Cardiac fibroblast (primary cell): ENCODE data around the gene IDI2.
"Not testable (repeated sequence)": the region's sequence is repeated elsewhere in the genome, so short reads cannot be mapped to it uniquely, and the experiment has no call there.

Experiments used
- DNase-seq, 2 donors: peaks; one replicate each; pipeline versions ENCODE4 v3.0.0 to v3.0.0-alpha.2; 2010; ENCODE audit warnings: low read depth in 2 of 2
- H3K4me3 ChIP-seq, 2 donors: replicated peaks in 1 of 2; 1 replicate in 1 of 2; 2 replicates in 1 of 2; pipeline ENCODE4 v1.5.1; 2011; ENCODE audit warnings: low read depth in 2 of 2, low read length in 2 of 2, mild to moderate bottlenecking in 2 of 2, moderate library complexity in 1 of 2
- CTCF ChIP-seq: IDR thresholded peaks from one replicate; pipeline ENCODE4 v1.5.1; 2011; ENCODE audit warnings: low read depth, mild to moderate bottlenecking, low read length, inconsistent platforms

IDI2 gene

GRCh38 chr10:1025683-1026082, at the start of gene IDI2:
IDI2 (minus strand) TSS chr10:1025859; CDS start chr10:1024723, 1,136 bp downstream.
- no peak for DNase-seq

GRCh38 chr10:1074748-1075308, 49.2 kb upstream of the IDI2 start:
- peak; percentile 24 to 41 for DNase-seq
- TF ChIP-seq CTCF, result no peak
- no peak overlapping the region for H3K4me3 ChIP-seq

More at GRCh38 chr10:1025683-1026082, at the start of gene IDI2:
- TF ChIP-seq CTCF, result no peak
- H3K4me3 ChIP-seq, result no peak within 1 kb of the TSS

GRCh38 chr10:1074052-1074747, 48.5 kb upstream of the IDI2 start:
- no peak for TF ChIP-seq CTCF

GRCh38 chr10:1070919-1071318, 45.3 kb upstream of the IDI2 start:
- peak in 1 of 2 donors; percentile 17 for DNase-seq
- H3K4me3 ChIP-seq, result no peak overlapping the region
- TF ChIP-seq CTCF, result no peak

More at GRCh38 chr10:1074052-1074747, 48.5 kb upstream of the IDI2 start:
- no peak overlapping the region for H3K4me3 ChIP-seq
- DNase-seq, result no peak

- no peak overlapping the region for H3K4me3 ChIP-seq
- DNase-seq, result no peak
- no peak for TF ChIP-seq CTCF
Observed at GRCh38 chr10:1068380-1069361, 43.0 kb upstream of the IDI2 start.

- H3K4me3 ChIP-seq, DNase-seq: not testable (repeated sequence)
Observed at GRCh38 chr10:1066734-1067133, 41.1 kb upstream of the IDI2 start.

GRCh38 chr10:1064964-1065247, 39.2 kb upstream of the IDI2 start:
- no peak for TF ChIP-seq CTCF
- no peak for DNase-seq
- H3K4me3 ChIP-seq, result no peak overlapping the region
